ENCODE measurements around the gene TAS2R60. TPM values are rescaled to one million over a fixed set of nuclear protein-coding genes. Genes with fewer than 3 reads are reported as not detected.
A peak's percentile ranks its signal among the peaks of the same experiment; 100 is the strongest.

Gene TAS2R60
- total and polyA plus RNA-seq, 3 donors from 2014 or later = not detected

DNA sequence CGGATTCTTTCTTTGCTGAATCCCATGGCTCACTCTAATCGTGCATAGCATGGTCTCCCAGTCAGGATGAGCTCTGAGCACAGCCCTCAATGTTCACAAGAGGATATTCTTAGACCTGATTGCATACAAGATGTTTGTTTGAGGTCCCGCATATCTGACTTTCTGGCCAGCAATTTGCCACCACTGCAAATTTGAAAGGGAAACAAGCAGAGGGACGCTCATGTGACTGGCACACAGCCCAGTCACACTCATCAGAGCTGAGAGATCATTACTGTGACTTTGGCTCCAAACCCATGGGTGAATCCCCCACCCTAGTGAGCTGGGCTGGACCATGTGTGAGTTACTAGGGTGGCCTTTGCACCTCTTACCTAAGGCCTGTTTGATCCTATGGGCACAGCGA is 44.3 kb downstream of the TAS2R60 start:
- WGBS, 2 donors = 54 to 58% methylated on average over 5 of the region's 5 CpGs
- Histone ChIP-seq H3K9me3 (no peaks in the 10 kb centered on the region), H3K36me3 (ENCODE audit: low read depth, missing control alignments) (no peaks in the 10 kb centered on the region), H3K27me3 (no peaks in the 10 kb centered on the region), H3K4me1 (no peaks in the 10 kb centered on the region), H3K27ac (peak overlapping the region in 1 of 2 donors; percentile 30), H3K4me3 (no peak overlapping the region)
- TF ChIP-seq POLR2A (IDR thresholded peaks at IDR 0.05) = no peak
- TF ChIP-seq, protein P1, sequence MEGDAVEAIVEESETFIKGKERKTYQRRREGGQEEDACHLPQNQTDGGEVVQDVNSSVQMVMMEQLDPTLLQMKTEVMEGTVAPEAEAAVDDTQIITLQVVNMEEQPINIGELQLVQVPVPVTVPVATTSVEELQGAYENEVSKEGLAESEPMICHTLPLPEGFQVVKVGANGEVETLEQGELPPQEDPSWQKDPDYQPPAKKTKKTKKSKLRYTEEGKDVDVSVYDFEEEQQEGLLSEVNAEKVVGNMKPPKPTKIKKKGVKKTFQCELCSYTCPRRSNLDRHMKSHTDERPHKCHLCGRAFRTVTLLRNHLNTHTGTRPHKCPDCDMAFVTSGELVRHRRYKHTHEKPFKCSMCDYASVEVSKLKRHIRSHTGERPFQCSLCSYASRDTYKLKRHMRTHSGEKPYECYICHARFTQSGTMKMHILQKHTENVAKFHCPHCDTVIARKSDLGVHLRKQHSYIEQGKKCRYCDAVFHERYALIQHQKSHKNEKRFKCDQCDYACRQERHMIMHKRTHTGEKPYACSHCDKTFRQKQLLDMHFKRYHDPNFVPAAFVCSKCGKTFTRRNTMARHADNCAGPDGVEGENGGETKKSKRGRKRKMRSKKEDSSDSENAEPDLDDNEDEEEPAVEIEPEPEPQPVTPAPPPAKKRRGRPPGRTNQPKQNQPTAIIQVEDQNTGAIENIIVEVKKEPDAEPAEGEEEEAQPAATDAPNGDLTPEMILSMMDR (IDR thresholded peaks at IDR 0.05) = no peak
- intact Hi-C loops (cut with DNase I; ENCODE audit: low total_unique reads) = no loop called here
- DNase-seq = peak; percentile 51

DNA sequence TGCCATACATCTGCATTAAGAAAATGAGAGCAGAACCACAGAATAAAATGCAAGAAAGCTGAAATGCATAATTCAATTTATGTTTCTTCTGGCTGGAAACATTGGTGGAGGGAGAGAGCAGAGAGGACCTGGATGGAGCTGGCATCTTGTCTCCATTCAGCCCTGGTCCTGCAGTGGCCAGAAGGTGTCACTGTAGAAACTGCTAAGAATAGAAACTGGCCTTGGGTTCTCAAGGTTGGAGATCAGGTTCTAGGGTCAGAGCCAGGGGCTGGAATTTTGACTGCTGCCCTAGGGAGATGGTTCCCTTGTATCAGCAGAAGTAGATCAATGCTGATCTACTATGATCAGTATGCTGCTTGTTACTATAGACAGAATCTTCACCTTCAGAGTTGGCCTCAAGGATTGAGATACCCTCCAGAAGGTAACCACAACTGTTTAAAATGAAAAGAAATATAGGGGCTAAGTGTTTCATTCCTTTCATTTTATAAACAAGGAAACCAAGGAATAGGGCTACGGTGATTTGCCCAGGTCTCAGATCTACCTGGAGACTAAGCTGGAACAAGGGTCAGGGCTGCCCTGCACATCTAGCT is 47.6 kb downstream of the TAS2R60 start:
- 100% methylated on average over 1 of the region's 1 CpG for WGBS, 2 donors
- H3K9me3 ChIP-seq = no peaks in the 10 kb centered on the region
- intact Hi-C loops (cut with DNase I; ENCODE audit: low total_unique reads) = no loop called here
- H3K4me1 ChIP-seq = no peaks in the 10 kb centered on the region
- no peaks in the 10 kb centered on the region for H3K36me3 ChIP-seq (ENCODE audit: low read depth, missing control alignments)
- no peak overlapping the region for H3K4me3 ChIP-seq
- H3K27me3 ChIP-seq = no peaks in the 10 kb centered on the region
- no peak for TF ChIP-seq POLR2A (IDR thresholded peaks at IDR 0.05)
- TF ChIP-seq, protein P1 (IDR thresholded peaks at IDR 0.05) = no peak
- no peak for DNase-seq
- H3K27ac ChIP-seq = no peak overlapping the region

DNA sequence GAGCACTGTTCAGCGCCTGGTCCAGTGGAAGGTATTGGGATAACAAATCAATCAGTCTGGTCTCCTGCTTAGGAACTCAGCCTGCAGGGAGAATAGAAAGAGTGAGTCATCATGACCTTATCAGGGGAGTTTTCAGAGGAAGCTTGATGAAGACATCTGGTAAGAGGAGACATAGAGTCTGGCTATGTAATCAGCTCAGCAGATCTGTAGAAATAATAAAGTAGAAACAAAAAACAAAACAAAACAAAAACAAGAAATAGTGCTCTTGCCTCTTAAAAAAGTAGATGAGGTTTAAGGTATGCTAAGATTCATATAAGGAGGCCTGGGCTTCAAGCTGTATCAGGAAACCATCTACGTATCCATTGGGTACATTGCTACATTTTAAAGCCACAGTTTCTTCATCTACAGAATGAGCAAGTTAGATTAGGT is 48.8 kb downstream of the TAS2R60 start:
- no peak overlapping the region for H3K27ac ChIP-seq
- DNase-seq = no peak
- H3K9me3 ChIP-seq = no peaks in the 10 kb centered on the region
- 89 to 91% methylated on average over 2 of the region's 2 CpGs for WGBS, 2 donors
- H3K27me3 ChIP-seq = no peaks in the 10 kb centered on the region
- H3K4me1 ChIP-seq = no peaks in the 10 kb centered on the region
- intact Hi-C loops (cut with DNase I; ENCODE audit: low total_unique reads) = no loop called here
- TF ChIP-seq, protein P1 (IDR thresholded peaks at IDR 0.05) = no peak
- no peak for TF ChIP-seq POLR2A (IDR thresholded peaks at IDR 0.05)
- no peak overlapping the region for H3K4me3 ChIP-seq
- no peaks in the 10 kb centered on the region for H3K36me3 ChIP-seq (ENCODE audit: low read depth, missing control alignments)

DNA sequence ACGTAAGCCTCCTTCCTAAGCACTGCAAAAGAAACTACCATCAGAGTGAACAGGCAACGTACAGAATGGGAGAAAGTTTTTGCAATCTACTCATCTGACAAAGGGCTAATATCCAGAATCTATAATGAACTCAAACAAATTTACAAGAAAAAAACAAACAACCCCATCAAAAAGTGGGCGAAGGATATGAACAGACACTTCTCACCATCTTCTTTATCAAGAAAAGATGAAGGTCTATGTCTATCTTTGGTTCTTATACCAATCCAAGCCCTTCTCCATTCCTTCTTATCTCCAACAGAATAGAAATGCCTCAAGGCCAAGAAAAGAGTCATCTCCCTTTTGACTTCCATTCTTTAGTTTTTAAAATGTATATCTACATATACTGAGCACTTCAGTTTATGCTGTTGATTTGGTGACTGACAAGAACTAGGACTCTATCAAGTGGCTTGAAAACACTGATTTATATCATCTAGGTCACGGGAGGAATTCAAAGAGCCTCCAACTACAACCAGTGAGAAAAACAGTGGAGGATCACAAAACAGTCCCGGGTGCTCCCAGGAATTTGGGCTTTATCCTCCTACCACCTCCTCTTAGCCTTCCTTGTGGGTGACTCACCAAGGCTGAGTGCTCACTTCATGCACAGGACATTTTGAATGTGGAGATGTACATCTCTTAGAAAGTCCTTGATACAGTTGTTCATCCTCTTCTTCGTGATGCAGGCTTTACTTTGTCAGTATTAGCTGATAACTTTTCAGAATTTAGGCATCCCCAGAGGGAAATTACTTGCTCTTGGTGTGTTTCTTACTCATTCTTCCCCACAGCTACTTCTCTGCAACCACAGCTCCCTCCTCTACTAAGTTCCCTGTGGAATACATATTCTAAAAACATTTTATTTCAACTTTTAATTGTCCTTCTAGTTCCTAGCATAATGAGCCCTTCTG is 49.8 kb downstream of the TAS2R60 start:
- no peak overlapping the region for H3K27ac ChIP-seq
- H3K27me3 ChIP-seq = no peaks in the 10 kb centered on the region
- no peak overlapping the region for H3K4me3 ChIP-seq
- intact Hi-C loops (cut with DNase I; ENCODE audit: low total_unique reads) = no loop called here
- no peak for DNase-seq
- H3K4me1 ChIP-seq = no peaks in the 10 kb centered on the region
- H3K36me3 ChIP-seq (ENCODE audit: low read depth, missing control alignments) = no peaks in the 10 kb centered on the region
- WGBS, 2 donors = 68 to 77% methylated on average over 6 of the region's 6 CpGs
- H3K9me3 ChIP-seq = no peaks in the 10 kb centered on the region
- TF ChIP-seq, protein P1 (IDR thresholded peaks at IDR 0.05) = no peak
- TF ChIP-seq POLR2A (IDR thresholded peaks at IDR 0.05) = no peak

Data from testis (tissue), 3 donors.